Hindlimb muscle (tissue), 1 donor: ENCODE measurements around the gene THSD7A. TPM values are rescaled to one million over a fixed set of nuclear protein-coding genes. Genes with fewer than 3 reads are reported as not detected.

Source experiments
- DNase-seq: peaks from one replicate; pipeline ENCODE4 v3.0.0-alpha.2; 2013
- polyA plus RNA-seq: library from polyadenylated mRNA; unstranded; fragments of 120-200 nt; gene quantifications from one replicate; pipeline ENCODE4 v1.2.1, GENCODE V29; 2013; ENCODE audit not compliant: insufficient read length

The THSD7A gene
- polyA plus RNA-seq, 1 donor, result 3.8 TPM

DNA sequence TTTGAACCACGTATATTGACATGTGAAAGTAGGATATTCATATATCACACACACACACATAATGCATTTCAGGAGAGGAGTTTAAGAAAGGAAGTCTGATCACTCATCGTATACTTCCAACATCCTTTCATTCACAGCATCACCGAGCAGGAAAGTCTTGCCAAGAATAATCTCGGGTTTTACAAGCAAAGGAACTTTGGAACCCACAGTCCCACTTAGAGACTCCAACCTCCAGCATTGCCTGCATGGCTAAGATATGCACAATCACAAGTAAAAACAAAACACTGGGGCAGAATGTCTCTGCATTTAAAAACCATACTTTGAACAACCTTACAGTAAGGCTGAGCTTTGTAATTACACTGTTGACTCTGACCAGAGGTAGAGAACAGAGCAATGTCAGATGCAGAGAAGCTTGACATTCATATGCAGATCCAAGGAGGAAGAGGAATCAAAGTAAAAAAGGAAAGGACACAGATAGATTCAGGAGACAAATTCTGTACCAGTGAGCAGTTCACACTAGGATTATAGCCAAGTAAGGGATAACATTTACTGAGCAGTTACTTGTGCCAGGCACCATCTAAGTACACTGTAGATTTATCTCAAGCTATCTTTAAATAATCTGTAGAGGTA lies 14.8 kb downstream of the THSD7A start:
- DNase-seq, result no peak

GRCh38 chr7:11811709-11812108 lies 20.3 kb downstream of the THSD7A start:
- DNase-seq, result no peak

GRCh38 chr7:11810043-11810625 lies 21.9 kb downstream of the THSD7A start:
- no peak for DNase-seq

DNA sequence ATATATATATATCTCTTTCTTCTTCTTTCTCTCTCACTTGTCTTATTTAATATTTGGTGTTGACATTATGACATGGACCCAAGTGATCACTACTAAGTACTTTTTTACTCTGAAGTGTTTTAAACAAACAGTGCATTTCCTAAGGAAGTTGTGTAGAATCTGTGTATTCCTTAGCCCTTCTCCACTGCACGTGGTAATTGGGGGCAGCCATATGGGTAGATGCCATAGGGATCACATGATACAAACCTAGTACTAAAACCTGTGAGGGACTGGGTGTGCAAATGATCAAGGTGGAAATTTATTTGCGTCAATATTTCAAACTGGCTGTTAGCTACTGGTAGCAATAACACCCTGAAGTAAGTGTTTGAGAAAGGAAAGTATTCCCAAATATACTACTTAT lies 25.0 kb downstream of the THSD7A start:
- DNase-seq, result no peak

GRCh38 chr7:11804621-11805020 lies 27.4 kb downstream of the THSD7A start:
- no peak for DNase-seq

- no peak for DNase-seq
These were observed 36.8 kb downstream of the THSD7A start for GRCh38 chr7:11795231-11795630.

GRCh38 chr7:11792166-11792565 lies 39.8 kb downstream of the THSD7A start:
- DNase-seq, result no peak

- DNase-seq, result no peak
These were observed 43.4 kb downstream of the THSD7A start for GRCh38 chr7:11788568-11788967.

DNA sequence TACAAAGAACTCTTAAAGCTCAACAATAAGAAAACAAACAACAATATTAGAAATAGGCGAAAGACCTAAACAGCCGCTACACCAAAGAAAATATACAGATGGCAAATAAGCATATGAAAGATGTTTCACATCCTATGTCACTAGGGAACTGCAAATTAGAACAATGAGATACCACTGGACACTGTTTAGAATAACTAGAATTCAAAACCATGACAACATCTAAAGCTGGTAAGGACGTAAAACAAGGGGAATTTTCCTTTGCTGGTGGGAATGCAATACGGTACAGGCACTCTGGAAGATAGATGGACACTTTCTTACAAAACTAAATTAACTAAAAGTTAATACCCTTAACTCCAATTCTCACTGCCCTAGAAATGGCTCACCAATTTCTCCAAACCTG lies 44.5 kb downstream of the THSD7A start:
- no peak for DNase-seq

DNA sequence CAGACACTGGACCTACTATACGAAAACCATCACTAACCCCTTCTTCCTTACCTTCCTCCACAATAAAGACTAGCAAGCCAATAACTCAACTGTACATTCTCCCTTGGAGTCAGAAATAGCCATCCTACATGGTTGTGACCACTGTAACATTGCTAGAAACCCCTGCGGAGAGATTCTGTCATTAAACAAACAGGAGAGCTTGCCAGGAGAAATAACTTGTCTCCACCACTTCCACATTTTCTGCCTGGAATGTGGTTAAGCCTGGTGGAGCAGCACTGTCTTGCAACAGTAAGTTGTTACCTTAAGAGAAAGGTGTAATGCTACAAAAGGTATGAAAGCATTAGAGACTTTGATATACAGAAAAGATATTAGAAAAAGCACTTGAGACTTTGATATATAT lies 45.8 kb downstream of the THSD7A start:
- no peak for DNase-seq

- DNase-seq, result no peak
These were observed 47.0 kb downstream of the THSD7A start for GRCh38 chr7:11784769-11785536.

GRCh38 chr7:11779864-11780674 lies 51.9 kb downstream of the THSD7A start:
- no peak for DNase-seq

- DNase-seq, result peak; percentile 5
These were observed 56.0 kb downstream of the THSD7A start for GRCh38 chr7:11776039-11776438.

DNA sequence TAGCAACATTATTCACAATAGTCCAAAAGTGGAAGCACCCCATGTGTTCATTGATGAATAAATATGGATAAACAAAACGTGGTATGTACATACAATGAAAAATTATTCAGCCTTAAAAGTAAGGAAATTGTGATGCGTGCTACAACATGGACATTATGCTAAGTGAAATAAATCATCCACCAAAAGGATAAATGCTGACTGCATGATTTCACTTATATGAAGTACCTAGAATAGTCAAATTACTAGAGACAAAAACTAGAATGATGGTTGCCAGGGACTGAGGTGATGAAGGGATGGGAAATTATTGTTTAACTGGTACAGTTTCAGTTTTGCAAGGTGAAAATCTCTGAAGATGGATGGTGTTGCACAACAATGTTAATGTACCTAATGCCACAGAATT lies 56.6 kb downstream of the THSD7A start:
- no peak for DNase-seq

GRCh38 chr7:11768263-11768662 lies 63.7 kb downstream of the THSD7A start:
- DNase-seq, result no peak

GRCh38 chr7:11767148-11767547 lies 64.8 kb downstream of the THSD7A start:
- no peak for DNase-seq

GRCh38 chr7:11760372-11760771 lies 71.6 kb downstream of the THSD7A start:
- no peak for DNase-seq

- DNase-seq, result no peak
These were observed 73.3 kb downstream of the THSD7A start for GRCh38 chr7:11758627-11759111.

DNA sequence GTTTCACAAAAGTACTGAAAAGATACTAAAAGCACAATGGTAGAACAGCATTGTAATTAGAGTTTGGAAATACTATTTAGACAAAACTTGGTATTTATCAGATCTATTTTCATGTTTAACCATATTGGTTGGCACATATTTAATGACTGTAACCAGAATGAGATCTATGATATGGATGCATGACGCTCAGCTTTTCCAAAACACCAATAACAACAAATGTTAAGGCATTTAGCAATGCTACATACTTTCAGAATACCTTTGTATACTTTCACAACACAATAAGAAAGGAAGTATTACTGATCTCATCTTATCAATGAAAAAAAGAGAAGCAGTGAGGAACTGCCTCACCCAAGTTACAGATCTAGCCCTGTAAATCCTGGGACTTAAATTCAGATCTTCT lies 74.8 kb downstream of the THSD7A start:
- no peak for DNase-seq

DNA sequence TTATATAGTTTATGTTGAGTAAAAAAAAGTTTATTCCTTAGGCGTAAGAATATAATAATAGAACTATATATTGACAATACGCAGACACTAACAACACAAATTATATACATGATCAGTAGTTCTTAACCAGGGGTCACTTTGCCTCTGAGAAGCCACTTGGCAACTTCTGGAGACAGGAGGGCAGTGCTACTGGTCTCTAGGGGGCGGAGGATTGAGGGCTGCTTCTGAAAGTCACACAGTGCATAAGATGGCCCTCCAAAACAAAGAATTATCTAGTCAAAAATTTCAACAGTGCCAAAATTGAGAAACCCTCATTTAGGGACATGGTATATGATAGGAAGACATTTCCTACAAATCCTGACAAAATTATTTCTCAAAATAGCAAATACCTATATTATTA lies 77.1 kb downstream of the THSD7A start:
- DNase-seq, result no peak

- no peak for DNase-seq
These were observed 77.9 kb downstream of the THSD7A start for GRCh38 chr7:11754123-11754522.

- DNase-seq, result peak; percentile 29
These were observed 78.6 kb downstream of the THSD7A start for GRCh38 chr7:11753433-11753832.

GRCh38 chr7:11751807-11752389 lies 80.1 kb downstream of the THSD7A start:
- no peak for DNase-seq
